T47D (cell line): ENCODE data around the gene NABP2.
"Not testable (repeated sequence)": the region's sequence is repeated elsewhere in the genome, so short reads cannot be mapped to it uniquely, and the experiment has no call there.

Experiments
- DNase-seq, 2 experiments: peaks; one replicate each; pipeline versions ENCODE4 v3.0.0 to v3.0.0-alpha.2; 2011 to 2012; ENCODE audit warnings: low read depth in 1 of 2, low spot score in 1 of 2
- JUND ChIP-seq: IDR thresholded peaks from 2 replicates; pipeline ENCODE4 v1.6.1; 2012; ENCODE audit warnings: low read depth
- in situ Hi-C: cut with HindIII; loops from 2 replicates; pipeline ENCODE4 v1.10.0; 2016; ENCODE audit warnings: low sequenced_read_pairs, low pct_unique_long_range_greater_than_20kb

NABP2 gene

DNA sequence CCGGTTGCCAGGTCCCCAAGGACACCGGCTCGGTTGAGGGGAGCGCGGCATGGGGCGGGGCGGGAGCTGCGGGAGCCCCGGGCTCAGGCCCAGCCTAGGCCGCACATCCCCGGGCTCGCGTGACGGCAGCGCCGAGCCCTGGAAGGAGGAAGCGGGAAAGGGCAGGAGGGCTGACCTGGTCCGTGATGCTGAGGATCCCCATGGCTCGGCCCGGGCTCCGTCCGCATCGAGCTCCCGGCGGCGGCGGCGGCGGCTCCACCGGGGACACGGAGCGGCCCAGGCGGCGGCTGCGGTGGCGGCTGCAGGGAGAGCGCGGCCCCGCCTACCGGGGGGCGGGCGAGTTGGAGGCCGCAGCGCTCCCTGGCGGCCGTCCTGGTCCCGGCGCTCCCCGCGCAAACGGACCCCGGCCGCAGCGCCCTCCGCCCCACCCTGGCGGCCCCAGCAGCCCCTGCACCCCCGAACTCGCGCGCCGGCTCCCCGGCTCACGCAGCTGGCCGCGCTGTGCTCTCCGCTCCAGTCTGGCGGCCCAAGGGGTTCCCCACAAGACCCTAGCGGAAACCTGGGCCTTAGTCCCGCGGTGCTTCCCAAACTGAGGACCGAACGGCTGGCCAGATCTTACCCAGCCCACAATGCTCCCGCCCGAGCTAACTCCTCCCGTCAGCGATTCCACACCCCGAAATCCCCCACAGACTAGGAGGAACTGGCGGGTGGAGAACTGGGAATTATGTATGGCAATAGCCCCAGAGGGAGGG lies 34.1 kb downstream of the NABP2 start, which contains the start of gene ANKRD52:
Gene ANKRD52, minus strand, starts transcription at position 317 of the 752 bp plus-strand sequence. Its CDS starts 115 bp downstream, at position 202.
- peak; percentile 80 to 88 for DNase-seq
- in situ Hi-C loops, result no loop called here
- no peak for TF ChIP-seq JUND

DNA sequence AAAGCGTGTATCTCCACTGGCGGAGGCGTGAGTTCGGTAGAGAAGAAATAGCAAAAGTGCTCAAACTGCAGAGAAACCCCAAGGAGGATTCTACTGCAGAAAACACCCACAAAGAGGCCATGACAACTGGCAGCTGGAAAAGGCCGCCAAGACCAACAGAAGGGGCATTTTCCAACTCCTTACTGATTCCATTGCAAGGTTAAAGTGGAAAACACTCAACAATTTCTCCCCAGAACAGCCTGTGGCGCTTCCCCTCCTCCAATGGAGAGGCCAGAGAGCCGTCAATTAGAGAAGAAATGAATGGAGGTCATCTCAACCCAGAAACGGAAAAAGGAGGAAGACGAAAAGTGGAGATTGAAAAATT lies 34.7 kb downstream of the NABP2 start:
- in situ Hi-C loops, result no loop called here
- no peak for TF ChIP-seq JUND
- DNase-seq, result peak in 1 of 2 experiments; percentile 27

DNA sequence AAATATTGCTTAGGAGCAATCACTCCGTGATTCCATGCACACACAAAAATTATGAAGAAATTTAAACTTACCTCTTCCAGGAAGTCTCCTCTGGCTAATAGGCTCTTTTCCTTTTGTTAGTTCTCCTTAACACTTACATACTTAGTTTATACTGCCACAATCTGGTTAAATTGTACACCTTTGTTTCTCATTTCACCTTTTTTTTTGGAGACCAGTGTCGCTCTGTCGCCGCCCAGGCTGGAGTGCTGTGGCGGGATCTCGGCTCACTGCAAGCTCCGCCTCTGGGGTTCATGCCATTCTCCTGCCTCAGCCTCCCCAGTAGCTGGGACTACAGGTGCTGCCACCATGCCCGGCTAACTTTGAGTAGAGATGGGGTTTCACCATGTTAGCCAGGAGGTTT lies 36.2 kb downstream of the NABP2 start:
- TF ChIP-seq JUND, result no peak
- DNase-seq, result no peak
- in situ Hi-C loops, result no loop called here

DNA sequence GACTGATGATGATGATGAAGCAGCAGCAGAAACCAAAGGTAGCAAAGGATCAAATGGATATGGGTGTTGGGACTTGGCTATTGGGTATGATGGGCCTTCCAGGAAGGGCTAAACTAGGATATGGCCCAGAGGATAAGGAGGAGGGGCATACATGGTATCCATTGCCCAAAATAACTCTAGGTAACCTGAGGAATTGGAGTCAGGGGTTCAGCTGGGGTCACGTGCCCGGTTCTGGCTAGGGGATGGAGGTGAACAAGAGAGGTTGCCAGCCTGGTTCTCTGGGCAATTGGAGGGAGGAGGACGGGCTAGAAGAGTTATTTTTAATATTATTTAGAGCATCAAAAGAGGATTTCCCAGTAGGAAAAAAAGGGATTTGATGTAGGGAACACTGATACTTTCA lies 36.8 kb downstream of the NABP2 start:
- no peak for TF ChIP-seq JUND
- in situ Hi-C loops, result no loop called here
- no peak for DNase-seq

DNA sequence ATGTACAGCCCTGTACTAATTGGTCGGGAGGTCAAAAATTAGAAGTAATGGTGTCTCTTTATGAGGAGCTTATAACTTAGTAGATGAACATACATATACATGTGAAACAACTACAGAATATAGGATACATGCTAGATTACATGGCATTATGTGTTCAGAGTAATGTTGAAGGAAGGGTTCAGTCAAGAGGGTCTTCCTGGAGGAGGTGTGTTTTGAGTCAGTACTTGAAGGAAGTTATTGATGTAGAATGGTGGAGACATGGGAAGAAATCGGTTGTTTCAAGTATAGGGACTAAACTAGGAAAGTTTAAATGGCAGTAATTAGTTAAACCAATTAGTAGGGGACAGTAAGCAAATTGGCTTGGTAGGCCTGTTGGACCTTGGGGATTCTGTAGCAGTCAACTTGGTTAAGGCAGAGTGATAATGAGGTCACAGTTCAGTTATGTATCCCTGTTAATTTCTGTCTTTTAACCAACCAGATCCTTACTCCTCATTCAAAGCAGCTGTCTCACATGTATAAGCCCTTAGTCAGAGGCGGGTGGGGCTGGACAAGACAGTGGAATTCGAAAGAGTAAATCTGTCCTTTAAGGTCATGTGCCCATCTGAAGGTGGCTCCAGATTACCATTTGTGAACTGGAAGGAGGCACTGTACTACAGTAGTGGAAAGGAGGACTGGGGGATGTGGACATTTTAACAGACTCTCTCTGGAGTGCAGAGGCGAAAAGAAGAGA lies 37.5 kb downstream of the NABP2 start:
- in situ Hi-C loops, result no loop called here
- no peak for TF ChIP-seq JUND
- no peak for DNase-seq

DNA sequence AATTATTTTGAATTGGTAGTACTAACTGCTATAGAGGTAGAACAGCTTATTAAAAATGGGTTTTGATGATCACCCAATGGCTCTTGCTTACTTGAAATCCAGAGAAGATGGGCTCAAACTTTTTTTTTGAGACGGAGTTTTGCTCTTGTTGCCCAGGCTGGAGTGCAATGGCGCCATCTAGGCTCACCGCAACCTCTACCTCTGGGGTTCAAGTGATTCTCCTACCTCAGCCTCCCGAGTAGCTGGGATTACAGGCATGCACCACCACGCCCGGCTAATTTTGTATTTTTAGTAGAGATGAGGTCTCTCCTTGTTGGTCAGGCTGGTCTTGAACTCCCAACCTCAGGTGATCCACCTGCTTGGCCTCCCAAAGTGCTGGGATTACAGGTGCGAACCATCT lies 38.8 kb downstream of the NABP2 start:
- DNase-seq, in situ Hi-C loops: not testable (repeated sequence)

DNA sequence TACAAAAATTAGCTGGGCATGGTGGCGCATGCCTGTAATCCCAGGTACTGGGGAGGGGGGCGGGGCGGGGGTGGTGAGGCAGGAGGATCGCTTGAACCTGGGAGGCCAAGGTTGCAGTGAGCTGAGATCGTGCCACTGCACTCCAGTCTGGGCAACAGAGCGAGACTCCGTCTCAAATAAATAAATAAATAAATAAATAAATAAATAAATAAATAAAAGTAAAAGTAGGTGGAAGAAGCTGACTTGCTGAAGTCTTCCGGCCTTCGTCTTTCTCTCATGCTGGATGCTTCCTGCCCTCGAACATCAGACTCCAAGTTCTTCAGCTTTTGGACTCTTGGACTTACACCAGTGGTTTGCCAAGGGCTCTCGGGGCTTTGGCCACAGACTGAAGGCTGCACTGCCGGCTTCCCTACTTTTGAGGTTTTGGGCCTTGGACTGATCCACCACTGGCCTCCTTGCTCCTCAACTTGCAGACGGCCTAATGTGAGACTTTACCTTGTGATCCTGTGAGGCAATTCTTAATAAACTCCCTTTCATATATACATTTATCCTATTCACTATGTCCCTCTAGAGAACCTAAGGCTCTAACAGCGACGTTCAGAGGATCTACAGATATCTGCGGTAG lies 42.0 kb downstream of the NABP2 start:
- DNase-seq, in situ Hi-C loops: not testable (repeated sequence)

DNA sequence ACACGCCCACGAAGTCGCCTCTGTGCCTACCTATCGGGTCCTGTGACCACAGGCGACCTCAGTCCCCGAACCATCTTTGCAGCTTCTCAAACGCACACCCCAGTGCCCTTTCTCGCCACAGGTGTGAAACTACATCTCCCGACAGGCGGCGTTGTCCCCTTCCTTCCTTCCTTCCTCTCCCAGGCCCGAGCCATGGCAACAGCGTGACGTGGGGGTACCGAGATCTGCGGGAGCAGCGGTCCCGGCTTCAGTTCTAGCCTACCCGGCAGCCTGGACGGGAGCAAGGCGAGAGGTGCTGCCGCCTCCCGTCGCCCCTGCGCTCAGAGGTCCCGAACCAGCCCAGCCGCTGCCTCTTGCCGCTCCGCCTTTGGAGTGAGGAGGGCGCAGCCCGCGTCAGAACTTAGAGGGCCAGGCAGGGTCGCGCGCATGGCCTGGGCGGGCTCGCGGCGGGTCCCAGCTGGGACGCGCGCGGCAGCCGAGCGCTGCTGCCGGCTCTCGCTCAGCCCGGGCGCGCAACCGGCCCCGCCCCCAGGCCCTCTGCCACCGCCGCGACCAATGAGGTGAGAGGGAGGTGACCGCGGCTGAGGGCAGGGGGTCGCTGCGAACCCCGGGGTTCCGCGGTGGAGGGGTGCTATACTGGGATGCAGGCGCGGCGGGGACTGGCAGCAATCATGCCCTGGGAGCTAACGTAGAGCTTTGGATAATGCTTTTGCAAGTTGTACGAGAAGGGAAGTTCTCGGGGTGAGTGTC lies 42.7 kb downstream of the NABP2 start, which contains the start of gene COQ10A:
Gene COQ10A, plus strand, starts transcription at position 250 of the 750 bp plus-strand sequence. Its CDS starts 177 bp downstream, at position 427.
- in situ Hi-C loops, result no loop called here
- DNase-seq, result peak; percentile 92 to 96
- no peak for TF ChIP-seq JUND

DNA sequence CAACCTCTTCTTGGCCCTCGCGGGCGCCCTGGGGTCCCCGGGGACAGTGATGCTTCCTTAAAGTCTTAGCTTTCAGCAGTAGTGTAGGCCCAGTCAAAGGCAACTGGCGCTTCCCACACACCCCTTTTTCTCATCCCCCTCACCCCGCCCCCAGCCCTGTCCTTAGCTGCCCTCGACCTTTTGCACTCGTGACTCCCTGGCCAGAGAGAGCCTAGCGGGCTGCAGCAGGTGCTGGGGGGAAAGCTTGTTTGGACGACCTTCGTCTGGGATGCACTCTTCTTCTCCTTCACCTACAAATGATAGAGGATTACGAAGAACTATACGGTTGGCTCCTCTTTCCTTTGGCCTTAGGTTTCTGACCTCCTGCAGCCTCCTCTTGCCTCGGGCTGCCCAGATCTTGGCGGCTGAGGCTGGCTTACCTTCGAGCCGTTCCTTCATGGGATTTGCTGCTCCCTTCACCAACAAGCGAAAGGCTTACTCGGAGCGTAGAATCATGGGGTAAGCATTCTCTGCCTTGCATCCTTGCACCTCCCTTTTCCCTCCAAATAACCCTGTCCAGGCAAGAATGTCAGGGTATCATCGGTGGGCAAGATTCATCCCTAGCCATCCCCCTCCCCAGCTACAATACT lies 43.4 kb downstream of the NABP2 start:
- in situ Hi-C loops, result no loop called here
- no peak for DNase-seq
- TF ChIP-seq JUND, result no peak

DNA sequence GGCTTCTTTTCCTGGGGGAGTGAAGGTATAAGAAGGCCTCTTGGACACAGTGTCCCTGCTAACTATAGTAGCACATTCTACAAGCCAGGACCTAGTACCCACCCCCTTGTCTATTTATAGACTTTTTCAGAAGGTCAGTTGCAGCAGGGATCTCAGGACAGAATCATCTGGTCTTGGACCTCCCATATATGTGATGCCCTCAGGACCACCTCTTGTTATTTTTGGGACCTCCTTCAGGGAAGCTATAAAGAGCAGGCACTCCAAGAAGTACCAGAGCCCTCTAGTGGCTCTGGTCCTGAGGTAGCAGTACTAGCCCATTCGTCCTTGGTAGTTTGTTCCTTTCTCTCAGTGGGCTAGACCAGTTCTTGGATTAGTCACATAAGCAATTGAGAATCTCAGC lies 46.9 kb downstream of the NABP2 start:
- in situ Hi-C loops, result no loop called here
- DNase-seq, result peak; percentile 51 to 53
- TF ChIP-seq JUND, result no peak

DNA sequence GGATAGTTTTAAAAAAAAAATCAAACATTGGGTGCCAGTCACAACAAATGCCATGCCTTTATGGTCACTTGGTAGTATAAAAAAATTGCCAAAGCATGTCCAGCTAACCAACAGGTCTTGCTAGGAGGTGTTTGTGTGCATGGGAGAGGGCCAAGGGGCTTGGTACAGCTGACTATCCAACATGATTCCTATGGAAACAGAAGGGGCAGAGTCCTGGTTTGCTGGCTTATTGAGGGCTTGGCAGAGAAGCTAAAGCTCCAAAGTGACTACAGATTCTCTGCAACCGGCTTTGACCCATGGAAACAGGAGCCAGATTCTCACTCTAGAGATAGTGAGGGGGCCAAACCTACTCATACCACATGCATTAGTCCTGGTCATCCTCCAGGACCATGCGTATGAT lies 48.3 kb downstream of the NABP2 start:
- in situ Hi-C loops, DNase-seq: not testable (repeated sequence)

DNA sequence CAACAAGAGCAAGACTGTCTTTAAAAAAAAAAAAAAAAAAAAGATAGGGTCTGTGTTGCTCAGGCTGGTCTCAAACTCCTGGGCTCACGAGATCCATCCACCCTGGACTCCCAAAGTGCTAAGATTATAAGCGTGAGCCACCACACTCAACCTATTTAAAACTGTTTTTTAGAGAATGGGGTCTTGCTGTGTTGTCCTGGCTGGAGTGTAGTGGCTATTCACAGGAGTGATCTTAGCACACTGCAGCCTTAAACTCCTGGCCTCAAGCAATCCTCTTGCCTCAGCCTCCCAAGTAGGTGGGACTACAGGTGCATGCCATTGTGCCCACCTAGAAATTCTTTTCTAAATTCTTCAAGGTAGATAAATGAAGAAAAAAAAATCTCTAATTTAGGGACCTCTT lies 50.2 kb downstream of the NABP2 start:
- in situ Hi-C loops, result no loop called here
- TF ChIP-seq JUND, result no peak
- DNase-seq, result no peak
